RWPE1 (cell line): ENCODE data around the gene FBXO40.

Experiments
- CTCF ChIA-PET: fragments of 350-600 bp; sonication (Branson Sonifier 250); formaldehyde crosslinking; extraction: SDS; loops from one replicate; lab custom pipeline; 2021; lab: Yijun Ruan, JAX
- POLR2A ChIA-PET: fragments of 400-600 bp; formaldehyde crosslinking; extraction: SDS; loops from one replicate; lab custom pipeline; 2020; ENCODE audit warnings: antibody characterized with exemption; ENCODE audit not compliant: low non-redundant PET; lab: Yijun Ruan, JAX
- DNase-seq: peaks from one replicate; pipeline ENCODE4 v3.0.0; 2012; ENCODE audit warnings: low spot score
- H3K27ac ChIP-seq: fragments of 450-650 bp; 2 replicates; pipeline ENCODE4 v1.5.1; 2017
- TF ChIP-seq, protein P1 (sequence below): fragments of 450-650 bp; conservative IDR thresholded peaks from 2 replicates; pipeline ENCODE4 v1.5.1; 2017; ENCODE audit warnings: low read depth, mild to moderate bottlenecking

Gene FBXO40

DNA sequence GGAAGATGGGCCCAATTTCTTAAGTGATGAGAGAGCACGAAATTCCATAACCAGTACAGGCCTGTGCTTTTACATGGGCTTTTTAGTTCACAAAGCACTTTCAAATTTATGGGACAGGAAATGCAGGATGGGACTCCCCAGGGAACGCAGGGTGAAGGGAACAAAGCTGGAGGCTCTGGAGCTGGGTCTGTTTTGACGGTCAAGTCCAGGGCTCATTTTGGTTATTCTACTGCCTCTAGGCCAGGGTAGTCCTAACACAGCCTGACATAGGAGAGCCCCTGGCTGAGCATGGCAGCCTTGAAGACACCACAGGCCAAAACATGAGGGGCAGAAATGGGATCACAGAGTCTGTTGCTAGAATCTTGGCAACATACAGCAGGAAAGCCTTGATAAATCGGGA lies 34.0 kb downstream of the FBXO40 start:
- CTCF ChIA-PET, result no interaction called here
- DNase-seq, result no peak
- TF ChIP-seq, protein P1, sequence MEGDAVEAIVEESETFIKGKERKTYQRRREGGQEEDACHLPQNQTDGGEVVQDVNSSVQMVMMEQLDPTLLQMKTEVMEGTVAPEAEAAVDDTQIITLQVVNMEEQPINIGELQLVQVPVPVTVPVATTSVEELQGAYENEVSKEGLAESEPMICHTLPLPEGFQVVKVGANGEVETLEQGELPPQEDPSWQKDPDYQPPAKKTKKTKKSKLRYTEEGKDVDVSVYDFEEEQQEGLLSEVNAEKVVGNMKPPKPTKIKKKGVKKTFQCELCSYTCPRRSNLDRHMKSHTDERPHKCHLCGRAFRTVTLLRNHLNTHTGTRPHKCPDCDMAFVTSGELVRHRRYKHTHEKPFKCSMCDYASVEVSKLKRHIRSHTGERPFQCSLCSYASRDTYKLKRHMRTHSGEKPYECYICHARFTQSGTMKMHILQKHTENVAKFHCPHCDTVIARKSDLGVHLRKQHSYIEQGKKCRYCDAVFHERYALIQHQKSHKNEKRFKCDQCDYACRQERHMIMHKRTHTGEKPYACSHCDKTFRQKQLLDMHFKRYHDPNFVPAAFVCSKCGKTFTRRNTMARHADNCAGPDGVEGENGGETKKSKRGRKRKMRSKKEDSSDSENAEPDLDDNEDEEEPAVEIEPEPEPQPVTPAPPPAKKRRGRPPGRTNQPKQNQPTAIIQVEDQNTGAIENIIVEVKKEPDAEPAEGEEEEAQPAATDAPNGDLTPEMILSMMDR, result no peak
- POLR2A ChIA-PET, result no interaction called here
- H3K27ac ChIP-seq, result no peak overlapping the region

DNA sequence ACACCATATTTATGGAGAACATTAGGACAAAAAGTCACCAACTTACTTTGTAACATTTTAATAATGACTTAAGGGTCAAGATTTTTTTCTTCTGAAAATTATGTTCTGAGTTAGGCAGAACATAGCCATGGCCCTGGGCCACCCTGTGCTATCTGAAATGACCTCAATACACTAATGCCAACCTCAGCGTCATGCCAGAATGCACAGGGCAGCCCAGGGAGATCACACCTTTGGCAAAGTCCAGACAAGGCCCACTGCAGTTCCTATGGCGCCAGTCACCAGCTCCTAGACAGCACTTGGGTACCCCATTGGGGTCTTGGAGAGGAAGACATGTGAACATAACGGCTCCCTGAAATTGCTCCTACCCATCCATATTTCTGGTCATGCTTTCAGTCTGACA lies 34.4 kb downstream of the FBXO40 start:
- ChIA-PET CTCF (no interaction called here), POLR2A (no interaction called here)
- TF ChIP-seq, protein P1, result no peak
- DNase-seq, result no peak
- H3K27ac ChIP-seq, result no peak overlapping the region

DNA sequence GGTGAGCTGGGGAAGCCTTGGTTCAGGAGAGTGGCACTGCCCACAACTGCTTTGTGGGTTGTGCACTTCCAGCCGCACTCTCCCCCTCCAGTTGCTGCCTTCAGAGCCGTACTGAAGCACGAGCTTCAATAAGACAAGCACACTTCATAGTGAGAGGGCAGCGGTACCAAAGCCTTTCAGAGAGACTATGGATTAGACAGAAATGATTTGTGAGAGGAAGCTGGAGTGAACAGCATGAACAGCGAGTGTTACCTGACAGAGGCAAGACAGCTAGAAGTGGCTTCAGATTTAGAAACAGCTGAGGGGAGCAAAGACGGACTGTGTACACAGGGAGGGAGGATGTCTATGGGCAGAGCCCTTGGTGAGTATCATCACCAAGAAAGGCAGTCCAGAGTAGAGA lies 36.4 kb downstream of the FBXO40 start:
- TF ChIP-seq, protein P1, result no peak
- no peak overlapping the region for H3K27ac ChIP-seq
- DNase-seq, result no peak
- POLR2A ChIA-PET, result no interaction called here
- CTCF ChIA-PET, result no interaction called here

DNA sequence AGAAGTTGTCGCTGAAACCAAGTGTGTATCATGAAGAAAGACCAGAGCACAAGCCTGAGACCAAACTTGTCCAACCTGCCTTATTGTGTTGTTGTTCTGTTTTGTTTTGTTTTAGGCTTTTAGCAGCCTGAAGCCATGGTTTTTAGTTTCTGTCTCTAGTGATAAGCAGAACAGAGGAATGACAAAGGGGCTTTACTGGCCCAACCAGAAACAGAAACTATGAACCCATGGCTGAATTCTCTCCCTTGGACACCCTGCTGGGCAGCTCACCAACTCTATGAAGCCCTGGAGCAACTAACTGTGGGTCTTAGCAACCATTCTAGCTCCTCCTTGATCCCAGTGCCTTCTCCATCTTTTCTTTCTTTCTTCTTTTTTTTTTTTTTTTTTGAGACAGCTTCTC lies 37.2 kb downstream of the FBXO40 start:
- CTCF ChIA-PET, result no interaction called here
- POLR2A ChIA-PET, result no interaction called here
- TF ChIP-seq, protein P1, result no peak

GRCh38 chr3:121637922-121638321 lies 44.7 kb downstream of the FBXO40 start:
- ChIA-PET POLR2A (interaction anchor here (0.7 kb wide), 1 partner anchor 101 kb away, joined by 4 read pairs; no protein-coding TSS in a partner anchor), CTCF (no interaction called here)
- no peak overlapping the region for H3K27ac ChIP-seq
- DNase-seq, result no peak
- TF ChIP-seq, protein P1, result no peak

More for the DNA sequence above, 37.2 kb downstream of the FBXO40 start:
- DNase-seq, result no peak
- no peak overlapping the region for H3K27ac ChIP-seq

DNA sequence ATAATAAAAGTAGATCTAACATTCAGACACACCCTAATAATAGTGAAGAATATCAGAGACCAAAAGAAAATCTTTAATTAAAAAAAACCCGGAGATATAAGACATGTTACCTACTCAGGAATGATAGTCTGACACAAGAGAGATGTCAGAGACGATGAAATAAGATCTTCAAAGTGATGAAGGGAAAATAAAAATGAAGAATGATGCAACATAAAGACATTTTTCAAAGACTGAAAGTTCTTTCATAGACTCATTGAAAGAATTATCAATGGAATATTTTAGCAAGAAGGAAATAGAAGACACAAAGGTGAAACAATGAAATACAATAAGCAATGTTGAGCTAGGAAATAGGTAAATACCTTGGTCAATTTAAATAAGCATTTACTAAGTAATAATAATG lies 47.9 kb downstream of the FBXO40 start:
- no peak for DNase-seq
- ChIA-PET POLR2A (no interaction called here), CTCF (interaction anchor here (0.6 to 0.7 kb wide), 2 partner anchors 16 to 1452 kb away, joined by 3 to 5 read pairs; no protein-coding TSS in a partner anchor)
- no peak overlapping the region for H3K27ac ChIP-seq
- TF ChIP-seq, protein P1, result no peak
